Neural cell (in vitro differentiated cells): Measurements from ENCODE around the gene FAM3D. TPM values are rescaled to one million over a fixed set of nuclear protein-coding genes. Genes with fewer than 3 reads are reported as not detected.

Source experiments
- H2AFZ ChIP-seq: fragments of 200-600, 300-800 bp; sonication (generic), shearing (Covaris generic); 2 replicates; pipeline ENCODE4 v1.6.0; 2014; ENCODE audit warnings: low read depth, mild to moderate bottlenecking, antibody characterized with exemption, low read length, moderate library complexity
- H3F3A ChIP-seq: fragments of 200-600 bp; shearing (Covaris generic); 2 replicates; pipeline ENCODE4 v1.6.1; 2016; ENCODE audit warnings: mild to moderate bottlenecking, moderate library complexity, mixed read lengths, antibody characterized with exemption, low read length; ENCODE audit not compliant: insufficient read depth, poor library complexity, severe bottlenecking
- H3K27ac ChIP-seq: fragments of 200-600, 300-800 bp; sonication (generic), shearing (Covaris generic); 2 replicates; pipeline ENCODE4 v1.5.1; 2014; ENCODE audit warnings: mild to moderate bottlenecking, low read length, moderate library complexity
- H3K27me3 ChIP-seq: fragments of 300-800, 200-600 bp; sonication (generic), shearing (Covaris generic); 2 replicates; pipeline ENCODE4 v1.6.0; 2014; ENCODE audit warnings: mild to moderate bottlenecking, low read depth, low read length, moderate library complexity; ENCODE audit not compliant: insufficient read depth
- H3K36me3 ChIP-seq: fragments of 300-800, 200-600 bp; sonication (generic), shearing (Covaris generic); 2 replicates; pipeline ENCODE4 v1.5.1; 2014; ENCODE audit warnings: mild to moderate bottlenecking, antibody characterized with exemption, low read length, moderate library complexity; ENCODE audit not compliant: insufficient read depth
- H3K4me2 ChIP-seq: fragments of 300-800, 200-600 bp; sonication (generic), shearing (Covaris generic); 2 replicates; pipeline ENCODE4 v1.6.0; 2014; ENCODE audit warnings: mild to moderate bottlenecking, low read length
- H3K4me3 ChIP-seq: fragments of 300-800, 200-600 bp; sonication (generic), shearing (Covaris generic); 2 replicates; pipeline ENCODE4 v1.5.1; 2014; ENCODE audit warnings: mild to moderate bottlenecking, low read length, moderate library complexity
- H3K79me2 ChIP-seq: fragments of 200-600 bp; shearing (Covaris generic); replicated peaks from 2 replicates; pipeline ENCODE4 v1.6.0; 2014; ENCODE audit warnings: mild to moderate bottlenecking, low read length, moderate library complexity; ENCODE audit not compliant: insufficient read depth
- H3K9ac ChIP-seq: fragments of 300-800, 200-600 bp; sonication (generic), shearing (Covaris generic); 2 replicates; pipeline ENCODE4 v1.6.1; 2016; ENCODE audit warnings: mild to moderate bottlenecking, low read length, mixed read lengths
- H3K9me2 ChIP-seq: fragments of 200-600 bp; shearing (Covaris generic); 2 replicates; pipeline ENCODE4 v1.6.1; 2016; ENCODE audit warnings: mild to moderate bottlenecking, low read length, mixed read lengths; ENCODE audit not compliant: insufficient read depth
- H3K9me3 ChIP-seq: fragments of 200-600, 300-800 bp; sonication (generic), shearing (Covaris generic); 2 replicates; pipeline ENCODE4 v1.6.1; 2016; ENCODE audit warnings: mild to moderate bottlenecking, mixed run types, low read length, moderate library complexity, mixed read lengths
- H4K20me1 ChIP-seq: fragments of 200-600 bp; shearing (Covaris generic); 2 replicates; pipeline ENCODE4 v1.6.1; 2016; ENCODE audit warnings: mild to moderate bottlenecking, mixed run types; ENCODE audit not compliant: insufficient read depth
- EP300 ChIP-seq: fragments of 450-650 bp; conservative IDR thresholded peaks from 2 replicates; pipeline ENCODE4 v1.6.1; 2014; ENCODE audit warnings: antibody characterized with exemption, mild to moderate bottlenecking, moderate library complexity; ENCODE audit not compliant: poor library complexity, severe bottlenecking
- EZH2 ChIP-seq: fragments of 200-600, 300-800 bp; shearing (Covaris generic), sonication (generic); IDR thresholded peaks from 2 replicates; pipeline ENCODE4 v1.6.1; 2014; ENCODE audit warnings: antibody characterized with exemption, low read length, borderline replicate concordance, mild to moderate bottlenecking; ENCODE audit not compliant: insufficient read depth, poor library complexity, severe bottlenecking
- MXI1 ChIP-seq: fragments of 450-650 bp; conservative IDR thresholded peaks from 2 replicates; pipeline ENCODE4 v1.6.1; 2014; ENCODE audit warnings: antibody characterized with exemption, mild to moderate bottlenecking; ENCODE audit not compliant: poor library complexity, severe bottlenecking
- POLR2AphosphoS5 ChIP-seq: IDR thresholded peaks from 2 replicates; pipeline ENCODE4 v1.6.1; 2012
- RAD21 ChIP-seq: fragments of 450-650 bp; conservative IDR thresholded peaks from 2 replicates; pipeline ENCODE4 v1.6.1; 2014; ENCODE audit warnings: antibody characterized with exemption, mild to moderate bottlenecking, moderate library complexity
- SMC3 ChIP-seq: fragments of 450-650 bp; conservative IDR thresholded peaks from 2 replicates; pipeline ENCODE4 v1.6.1; 2014; ENCODE audit warnings: antibody characterized with exemption, mild to moderate bottlenecking, moderate library complexity; ENCODE audit not compliant: poor library complexity
- TAF1 ChIP-seq: IDR thresholded peaks from 2 replicates; pipeline ENCODE4 v1.6.1; 2012; ENCODE audit warnings: low read depth
- polyA plus RNA-seq: library from polyadenylated mRNA; depleted of rRNA; stranded (reverse); fragments of >200 nt; gene quantifications from 2 replicates; pipeline ENCODE4 v1.2.3, GENCODE V29; 2014
- TF ChIP-seq, protein P1 (sequence below): fragments of 450-650 bp; IDR thresholded peaks from 2 replicates; pipeline ENCODE4 v1.5.1; 2014; ENCODE audit warnings: antibody characterized with exemption, mild to moderate bottlenecking, moderate library complexity; ENCODE audit not compliant: poor library complexity, severe bottlenecking
- TF ChIP-seq, protein P2 (sequence below): IDR thresholded peaks from 2 replicates; pipeline ENCODE4 v1.6.1; 2012; ENCODE audit warnings: borderline replicate concordance

Gene FAM3D
- polyA plus RNA-seq, 1 donor from 2014 or later: not detected

DNA sequence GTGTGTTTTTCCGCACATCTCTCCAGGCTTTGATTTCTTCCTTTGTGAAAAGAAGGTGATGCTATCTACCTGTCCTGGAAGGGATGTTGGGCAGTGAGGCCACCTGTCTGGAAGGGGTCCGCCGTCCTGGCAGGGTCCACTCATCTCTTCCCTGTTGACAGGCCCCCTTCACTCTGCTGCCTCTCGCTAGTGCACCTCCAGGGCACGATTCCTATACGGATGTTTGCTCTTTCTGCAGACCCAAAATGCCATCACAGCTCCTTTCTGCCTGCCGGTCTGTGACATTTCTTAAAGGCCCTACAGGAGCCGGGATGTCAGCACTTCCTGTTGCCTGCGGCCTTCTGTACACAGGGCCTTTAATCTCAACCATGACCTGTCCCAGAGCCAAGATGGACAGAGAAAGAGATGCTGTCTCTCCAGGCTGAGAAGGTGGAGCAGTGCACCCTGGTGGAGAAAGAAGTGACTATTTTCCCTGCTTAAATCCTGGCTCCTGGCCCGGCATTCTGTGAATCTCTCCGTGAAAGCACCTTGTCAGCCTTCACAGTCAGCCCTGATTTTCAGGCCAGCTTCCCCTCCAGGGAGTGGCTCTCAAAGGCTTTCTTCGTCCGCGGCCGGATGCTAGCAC is 7.4 kb downstream of the FAM3D start:
- Histone ChIP-seq H3K9me2 (no peaks in the 10 kb centered on the region), H3K79me2 (no peaks in the 10 kb centered on the region), H3F3A (no peaks in the 10 kb centered on the region), H2AFZ (no peak overlapping the region), H3K27ac (no peak overlapping the region), H3K4me3 (no peak overlapping the region), H3K27me3 (no peaks in the 10 kb centered on the region), H3K4me2 (no peak overlapping the region), H3K9ac (no peak overlapping the region), H3K36me3 (no peaks in the 10 kb centered on the region), H4K20me1 (no peaks in the 10 kb centered on the region), H3K9me3 (no peaks in the 10 kb centered on the region)
- no peak for TF ChIP-seq MXI1
- no peak for TF ChIP-seq SMC3
- TF ChIP-seq TAF1: no peak
- TF ChIP-seq, protein P1, sequence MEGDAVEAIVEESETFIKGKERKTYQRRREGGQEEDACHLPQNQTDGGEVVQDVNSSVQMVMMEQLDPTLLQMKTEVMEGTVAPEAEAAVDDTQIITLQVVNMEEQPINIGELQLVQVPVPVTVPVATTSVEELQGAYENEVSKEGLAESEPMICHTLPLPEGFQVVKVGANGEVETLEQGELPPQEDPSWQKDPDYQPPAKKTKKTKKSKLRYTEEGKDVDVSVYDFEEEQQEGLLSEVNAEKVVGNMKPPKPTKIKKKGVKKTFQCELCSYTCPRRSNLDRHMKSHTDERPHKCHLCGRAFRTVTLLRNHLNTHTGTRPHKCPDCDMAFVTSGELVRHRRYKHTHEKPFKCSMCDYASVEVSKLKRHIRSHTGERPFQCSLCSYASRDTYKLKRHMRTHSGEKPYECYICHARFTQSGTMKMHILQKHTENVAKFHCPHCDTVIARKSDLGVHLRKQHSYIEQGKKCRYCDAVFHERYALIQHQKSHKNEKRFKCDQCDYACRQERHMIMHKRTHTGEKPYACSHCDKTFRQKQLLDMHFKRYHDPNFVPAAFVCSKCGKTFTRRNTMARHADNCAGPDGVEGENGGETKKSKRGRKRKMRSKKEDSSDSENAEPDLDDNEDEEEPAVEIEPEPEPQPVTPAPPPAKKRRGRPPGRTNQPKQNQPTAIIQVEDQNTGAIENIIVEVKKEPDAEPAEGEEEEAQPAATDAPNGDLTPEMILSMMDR: peak; percentile 9
- TF ChIP-seq, protein P2, sequence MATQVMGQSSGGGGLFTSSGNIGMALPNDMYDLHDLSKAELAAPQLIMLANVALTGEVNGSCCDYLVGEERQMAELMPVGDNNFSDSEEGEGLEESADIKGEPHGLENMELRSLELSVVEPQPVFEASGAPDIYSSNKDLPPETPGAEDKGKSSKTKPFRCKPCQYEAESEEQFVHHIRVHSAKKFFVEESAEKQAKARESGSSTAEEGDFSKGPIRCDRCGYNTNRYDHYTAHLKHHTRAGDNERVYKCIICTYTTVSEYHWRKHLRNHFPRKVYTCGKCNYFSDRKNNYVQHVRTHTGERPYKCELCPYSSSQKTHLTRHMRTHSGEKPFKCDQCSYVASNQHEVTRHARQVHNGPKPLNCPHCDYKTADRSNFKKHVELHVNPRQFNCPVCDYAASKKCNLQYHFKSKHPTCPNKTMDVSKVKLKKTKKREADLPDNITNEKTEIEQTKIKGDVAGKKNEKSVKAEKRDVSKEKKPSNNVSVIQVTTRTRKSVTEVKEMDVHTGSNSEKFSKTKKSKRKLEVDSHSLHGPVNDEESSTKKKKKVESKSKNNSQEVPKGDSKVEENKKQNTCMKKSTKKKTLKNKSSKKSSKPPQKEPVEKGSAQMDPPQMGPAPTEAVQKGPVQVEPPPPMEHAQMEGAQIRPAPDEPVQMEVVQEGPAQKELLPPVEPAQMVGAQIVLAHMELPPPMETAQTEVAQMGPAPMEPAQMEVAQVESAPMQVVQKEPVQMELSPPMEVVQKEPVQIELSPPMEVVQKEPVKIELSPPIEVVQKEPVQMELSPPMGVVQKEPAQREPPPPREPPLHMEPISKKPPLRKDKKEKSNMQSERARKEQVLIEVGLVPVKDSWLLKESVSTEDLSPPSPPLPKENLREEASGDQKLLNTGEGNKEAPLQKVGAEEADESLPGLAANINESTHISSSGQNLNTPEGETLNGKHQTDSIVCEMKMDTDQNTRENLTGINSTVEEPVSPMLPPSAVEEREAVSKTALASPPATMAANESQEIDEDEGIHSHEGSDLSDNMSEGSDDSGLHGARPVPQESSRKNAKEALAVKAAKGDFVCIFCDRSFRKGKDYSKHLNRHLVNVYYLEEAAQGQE: no peak

DNA sequence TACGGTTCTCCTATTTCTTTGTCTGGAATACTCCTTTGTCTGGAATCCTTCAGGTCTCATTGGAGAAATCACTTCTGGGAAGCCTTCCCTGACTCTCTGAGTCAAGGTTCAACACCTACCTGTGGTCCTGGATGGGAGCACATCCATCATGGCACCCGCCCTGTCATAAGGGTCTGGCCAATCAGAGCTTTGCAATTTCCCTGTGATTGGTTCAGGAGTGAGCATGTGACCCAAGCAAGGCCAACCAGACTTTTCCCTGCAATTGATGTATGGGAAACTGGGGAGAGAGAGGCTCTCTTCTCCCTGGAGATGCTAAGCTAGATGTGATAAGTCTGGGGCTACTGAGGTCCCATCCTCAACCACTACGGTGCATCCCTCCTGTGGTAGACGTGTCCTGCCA is 8.1 kb downstream of the FAM3D start:
- no peak overlapping the region for H3K4me3 ChIP-seq
- H3F3A ChIP-seq: no peaks in the 10 kb centered on the region
- H3K36me3 ChIP-seq: no peaks in the 10 kb centered on the region
- H3K9me3 ChIP-seq: no peaks in the 10 kb centered on the region
- no peak overlapping the region for H3K9ac ChIP-seq
- no peaks in the 10 kb centered on the region for H3K79me2 ChIP-seq
- no peak for TF ChIP-seq MXI1
- no peak for TF ChIP-seq EP300
- TF ChIP-seq, protein P2: no peak
- no peak for TF ChIP-seq POLR2AphosphoS5
- TF ChIP-seq SMC3: no peak
- no peak for TF ChIP-seq EZH2
- TF ChIP-seq RAD21: no peak
- no peak for TF ChIP-seq TAF1
- TF ChIP-seq, protein P1: no peak
- H3K4me2 ChIP-seq: no peak overlapping the region
- H3K27me3 ChIP-seq: no peaks in the 10 kb centered on the region
- no peaks in the 10 kb centered on the region for H4K20me1 ChIP-seq
- H3K9me2 ChIP-seq: no peaks in the 10 kb centered on the region
- no peak overlapping the region for H3K27ac ChIP-seq
- H2AFZ ChIP-seq: no peak overlapping the region
